HG03575 (cell line): ENCODE measurements around the gene NOS1AP.

ENCODE experiments used
- ATAC-seq: cut with Tn5 transposase; IDR thresholded peaks from one replicate; pipeline ENCODE4 v1.9.1; 2021; ENCODE audit not compliant: unreplicated experiment, insufficient number of reproducible peaks, low FRiP score; ENCODE audit errors: extremely low read depth

Gene NOS1AP

GRCh38 chr1:162259894-162260455 lies 190.5 kb downstream of the NOS1AP start:
- ATAC-seq = no peak

GRCh38 chr1:162264108-162264507 lies 194.6 kb downstream of the NOS1AP start:
- no peak for ATAC-seq

GRCh38 chr1:162265983-162266382 lies 196.5 kb downstream of the NOS1AP start:
- no peak for ATAC-seq

- no peak for ATAC-seq
Measured at GRCh38 chr1:162270016-162270770, 200.7 kb downstream of the NOS1AP start.

GRCh38 chr1:162271972-162272371 lies 202.5 kb downstream of the NOS1AP start:
- no peak for ATAC-seq

DNA sequence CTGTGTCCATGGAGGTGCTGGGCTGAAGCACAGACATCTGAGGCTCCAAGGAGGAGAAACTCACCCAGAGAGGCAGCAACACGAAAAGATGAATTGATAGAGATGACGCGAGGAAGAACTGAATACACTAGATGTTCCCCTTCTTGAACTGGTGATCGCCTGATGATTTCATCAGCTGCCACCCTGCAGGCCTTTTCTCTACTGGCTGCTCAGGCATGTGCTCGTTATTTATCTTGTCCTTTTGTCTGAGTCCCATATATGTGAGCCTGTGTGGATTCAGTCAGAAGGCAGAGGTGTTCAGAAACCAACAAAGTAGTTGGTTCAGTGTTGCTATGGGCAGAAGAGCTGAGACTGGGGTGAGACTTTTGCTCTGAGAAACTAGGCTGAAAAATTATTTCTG lies 202.9 kb downstream of the NOS1AP start:
- no peak for ATAC-seq

DNA sequence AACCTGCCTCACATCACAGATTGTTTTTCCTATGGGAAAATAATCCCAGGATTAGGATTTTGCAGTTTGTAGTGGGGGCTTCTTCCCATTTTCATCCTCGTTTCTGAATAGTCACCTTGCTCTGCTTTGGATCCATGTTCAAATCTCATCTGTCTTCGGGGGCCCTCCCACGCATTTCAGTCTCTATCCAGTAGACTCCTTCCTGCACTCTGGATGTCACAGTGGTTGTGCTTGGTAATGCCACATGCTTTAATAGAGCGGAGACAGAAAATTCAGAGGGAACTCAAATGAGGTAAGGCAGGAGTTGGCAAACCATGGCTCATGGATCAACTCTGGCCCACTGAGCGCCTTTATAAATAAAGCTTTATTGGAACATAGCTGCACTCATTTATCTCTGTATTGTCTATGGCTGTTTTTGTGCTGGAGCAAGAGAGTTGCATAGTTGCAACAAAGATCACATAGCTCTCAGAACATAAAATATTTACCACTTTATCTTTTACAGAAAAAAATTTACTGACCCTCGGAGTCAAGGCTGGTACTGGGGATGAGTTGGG lies 206.2 kb downstream of the NOS1AP start:
- no peak for ATAC-seq

GRCh38 chr1:162276493-162276892 lies 207.0 kb downstream of the NOS1AP start:
- ATAC-seq = no peak

- ATAC-seq = no peak
Measured at GRCh38 chr1:162279136-162279498, 209.6 kb downstream of the NOS1AP start.

- ATAC-seq = no peak
Measured at GRCh38 chr1:162281426-162281825, 211.9 kb downstream of the NOS1AP start.

- no peak for ATAC-seq
Measured at GRCh38 chr1:162283657-162284056, 214.2 kb downstream of the NOS1AP start.

DNA sequence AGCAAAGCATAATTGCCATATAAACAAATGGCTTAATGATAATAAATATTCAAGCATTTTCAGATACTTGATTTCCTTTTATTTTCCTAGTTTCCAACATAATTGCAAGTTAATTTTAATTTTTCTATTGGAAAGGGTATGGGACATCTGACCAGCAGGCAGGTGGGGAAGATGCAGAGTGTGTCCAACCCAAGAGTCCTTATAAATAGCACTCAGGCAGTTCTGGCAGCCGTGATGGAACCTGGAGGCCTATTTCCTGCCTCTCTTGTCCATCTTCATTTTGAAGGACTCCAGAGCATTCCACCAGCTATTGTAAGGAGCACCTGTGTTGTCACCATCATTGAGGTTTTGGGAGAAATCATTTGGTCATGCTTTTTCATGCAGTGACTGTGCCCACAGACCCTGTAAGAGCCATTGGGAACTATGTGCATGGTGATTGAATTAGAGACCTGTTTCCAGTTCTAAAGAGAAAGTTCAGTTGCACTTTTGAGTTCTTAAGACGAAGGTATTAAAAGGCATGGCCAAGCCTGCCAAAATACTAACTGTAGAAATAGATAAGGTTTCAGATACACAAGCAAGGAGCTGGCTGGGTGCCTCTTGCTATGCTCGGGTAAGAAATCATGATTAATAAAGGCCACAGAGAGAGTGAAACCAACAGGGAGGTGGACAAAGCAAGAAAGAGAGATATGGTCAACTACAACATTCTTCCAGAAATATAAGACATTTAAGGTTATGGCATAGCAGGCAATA lies 214.9 kb downstream of the NOS1AP start:
- ATAC-seq = no peak

- ATAC-seq = no peak
Measured at GRCh38 chr1:162285149-162285561, 215.7 kb downstream of the NOS1AP start.

- ATAC-seq = no peak
Measured at GRCh38 chr1:162291000-162291399, 221.5 kb downstream of the NOS1AP start.

DNA sequence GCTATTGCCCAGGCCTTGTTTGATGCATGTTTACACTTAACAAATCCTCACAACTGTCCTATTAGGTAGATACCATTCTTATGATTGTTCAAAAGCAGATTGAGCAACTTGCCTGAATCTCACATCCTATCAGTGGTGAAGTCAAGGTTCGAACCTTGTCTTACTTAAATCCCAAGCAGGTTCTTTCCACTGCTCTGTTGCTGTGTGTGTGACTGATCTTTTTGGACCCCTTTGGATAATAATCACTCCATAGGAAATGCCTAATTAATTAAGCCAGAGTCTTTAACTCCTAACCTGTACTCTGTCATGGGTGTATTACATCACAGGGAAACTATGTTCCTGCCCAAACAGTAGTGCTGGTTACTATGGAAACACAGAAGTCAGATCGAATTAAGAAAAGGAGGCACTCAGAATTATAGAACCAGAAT lies 222.9 kb downstream of the NOS1AP start:
- ATAC-seq = no peak

- no peak for ATAC-seq
Measured at GRCh38 chr1:162293073-162293692, 223.7 kb downstream of the NOS1AP start.

- ATAC-seq = no peak
Measured at GRCh38 chr1:162294015-162294414, 224.5 kb downstream of the NOS1AP start.

DNA sequence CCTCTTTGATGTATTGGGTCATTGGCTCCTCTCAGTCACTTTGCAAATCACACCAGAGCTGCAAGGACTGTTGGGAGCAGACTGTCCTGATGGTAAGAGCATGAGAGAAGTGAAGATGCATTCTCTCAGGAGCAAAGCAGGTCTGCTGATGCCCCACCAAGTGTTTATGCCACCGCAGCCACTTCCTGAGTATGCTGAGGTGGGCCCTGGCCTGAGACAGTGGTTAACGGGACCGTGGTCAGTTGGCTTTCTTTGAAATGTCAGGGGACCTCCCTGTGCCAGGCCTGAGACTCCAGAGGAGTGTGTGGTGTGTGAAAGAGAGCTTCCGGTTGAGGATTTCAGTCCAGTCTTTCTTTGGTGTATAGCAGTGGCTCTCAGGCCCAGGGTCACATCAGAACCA lies 227.7 kb downstream of the NOS1AP start:
- no peak for ATAC-seq

- ATAC-seq = no peak
Measured at GRCh38 chr1:162298266-162298665, 228.8 kb downstream of the NOS1AP start.
